Esophagus muscularis mucosa (tissue), 4 donors: ENCODE measurements around the gene NEUROG2. TPM values are rescaled to one million over a fixed set of nuclear protein-coding genes. Genes with fewer than 3 reads are reported as not detected.
"Not testable (repeated sequence)": the region's sequence is repeated elsewhere in the genome, so short reads cannot be mapped to it uniquely, and the experiment has no call there.

ENCODE experiments used
- DNase-seq: peaks from one replicate; pipeline ENCODE4 v3.0.0-alpha.2; 2017; ENCODE audit errors: extremely low spot score
- H3K27ac ChIP-seq, 4 donors: fragments of 200-600 bp; sonication (generic); replicated peaks in 1 of 4; 1 replicate in 3 of 4; 2 replicates in 1 of 4; pipeline ENCODE4 v1.5.1; 2016 to 2019; ENCODE audit warnings: mild to moderate bottlenecking in 1 of 4
- H3K27me3 ChIP-seq, 4 donors: fragments of 200-600 bp; sonication (generic); one replicate each; pipeline versions ENCODE4 v1.5.1 to v1.6.0; 2016 to 2019
- H3K36me3 ChIP-seq, 4 donors: fragments of 200-600 bp; sonication (generic); one replicate each; pipeline ENCODE4 v1.5.1; 2016 to 2019
- H3K4me1 ChIP-seq, 4 donors: fragments of 200-600 bp; sonication (generic); one replicate each; pipeline ENCODE4 v1.5.1; 2016 to 2019
- H3K4me3 ChIP-seq, 4 donors: fragments of 200-600 bp; sonication (generic); 1 replicate in 2 of 4; 2 replicates in 2 of 4; pipeline ENCODE4 v1.5.1; 2016 to 2019; ENCODE audit warnings: mild to moderate bottlenecking in 4 of 4, moderate library complexity in 1 of 4
- H3K9me3 ChIP-seq, 4 donors: fragments of 200-600 bp; sonication (generic); 1 replicate in 3 of 4; 2 replicates in 1 of 4; pipeline ENCODE4 v1.5.1; 2016 to 2019
- EP300 ChIP-seq: sonication (generic); formaldehyde crosslinking; IDR thresholded peaks from one replicate; pipeline ENCODE4 v1.6.1; 2017; ENCODE audit warnings: antibody characterized with exemption
- POLR2A ChIP-seq: fragments of 450-650 bp; IDR thresholded peaks from one replicate; pipeline ENCODE4 v1.6.1; 2017; ENCODE audit warnings: antibody characterized with exemption, moderate library complexity, mild to moderate bottlenecking, low read depth
- POLR2AphosphoS5 ChIP-seq, 2 donors: sonication (generic); formaldehyde crosslinking; IDR thresholded peaks; one replicate each; pipeline ENCODE4 v1.6.1; 2017; ENCODE audit warnings: antibody characterized with exemption in 2 of 2
- WGBS: methylation state at CpG from one replicate; pipeline ENCODE4 v1.1.5; 2018; 5-methylcytosine and 5-hydroxymethylcytosine counted together
- intact Hi-C: fragments of 100-400 bp; cut with DNase I; formaldehyde crosslinking; loops from one replicate; pipeline ENCODE4 v1.15.1; 2023
- total RNA-seq, 4 donors: library from RNA; depleted of rRNA; stranded (reverse); fragments of >200 nt; gene quantifications; one replicate each; pipeline versions ENCODE4 v1.1.0 to v1.2.1, GENCODE V29; 2016
- TF ChIP-seq, protein P1 (sequence below), 3 experiments: fragments of 200-600 bp in 2 of 3; fragments of 450-650 bp in 1 of 3; sonication (generic) in 2 of 3; IDR thresholded peaks; one replicate each; pipeline ENCODE4 v1.5.1; 2017 to 2019; ENCODE audit warnings: antibody characterized with exemption in 3 of 3, mild to moderate bottlenecking in 2 of 3, moderate library complexity in 1 of 3

NEUROG2 gene
- total RNA-seq, 4 donors from 2014 or later: not detected

- WGBS: 78% methylated on average over 2 of the region's 2 CpGs
- Histone ChIP-seq H3K9me3 (no peaks in the 10 kb centered on the region), H3K4me1 (no peaks in the 10 kb centered on the region), H3K27me3 (no peaks in the 10 kb centered on the region), H3K4me3 (no peak overlapping the region), H3K36me3 (peaks cover 0 to 7% (median 0%) of the 10 kb centered on the region in 4 donors), H3K27ac (no peak overlapping the region)
- intact Hi-C loops: no loop called here
- no peak for DNase-seq
- TF ChIP-seq, protein P1, sequence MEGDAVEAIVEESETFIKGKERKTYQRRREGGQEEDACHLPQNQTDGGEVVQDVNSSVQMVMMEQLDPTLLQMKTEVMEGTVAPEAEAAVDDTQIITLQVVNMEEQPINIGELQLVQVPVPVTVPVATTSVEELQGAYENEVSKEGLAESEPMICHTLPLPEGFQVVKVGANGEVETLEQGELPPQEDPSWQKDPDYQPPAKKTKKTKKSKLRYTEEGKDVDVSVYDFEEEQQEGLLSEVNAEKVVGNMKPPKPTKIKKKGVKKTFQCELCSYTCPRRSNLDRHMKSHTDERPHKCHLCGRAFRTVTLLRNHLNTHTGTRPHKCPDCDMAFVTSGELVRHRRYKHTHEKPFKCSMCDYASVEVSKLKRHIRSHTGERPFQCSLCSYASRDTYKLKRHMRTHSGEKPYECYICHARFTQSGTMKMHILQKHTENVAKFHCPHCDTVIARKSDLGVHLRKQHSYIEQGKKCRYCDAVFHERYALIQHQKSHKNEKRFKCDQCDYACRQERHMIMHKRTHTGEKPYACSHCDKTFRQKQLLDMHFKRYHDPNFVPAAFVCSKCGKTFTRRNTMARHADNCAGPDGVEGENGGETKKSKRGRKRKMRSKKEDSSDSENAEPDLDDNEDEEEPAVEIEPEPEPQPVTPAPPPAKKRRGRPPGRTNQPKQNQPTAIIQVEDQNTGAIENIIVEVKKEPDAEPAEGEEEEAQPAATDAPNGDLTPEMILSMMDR (IDR thresholded peaks at IDR 0.05): no peak
Observed at GRCh38 chr4:112560084-112560483, 44.1 kb upstream of the NEUROG2 start.

GRCh38 chr4:112559053-112559452 lies 43.1 kb upstream of the NEUROG2 start:
- peaks cover 0 to 7% (median 0%) of the 10 kb centered on the region in 4 donors for H3K36me3 ChIP-seq

DNA sequence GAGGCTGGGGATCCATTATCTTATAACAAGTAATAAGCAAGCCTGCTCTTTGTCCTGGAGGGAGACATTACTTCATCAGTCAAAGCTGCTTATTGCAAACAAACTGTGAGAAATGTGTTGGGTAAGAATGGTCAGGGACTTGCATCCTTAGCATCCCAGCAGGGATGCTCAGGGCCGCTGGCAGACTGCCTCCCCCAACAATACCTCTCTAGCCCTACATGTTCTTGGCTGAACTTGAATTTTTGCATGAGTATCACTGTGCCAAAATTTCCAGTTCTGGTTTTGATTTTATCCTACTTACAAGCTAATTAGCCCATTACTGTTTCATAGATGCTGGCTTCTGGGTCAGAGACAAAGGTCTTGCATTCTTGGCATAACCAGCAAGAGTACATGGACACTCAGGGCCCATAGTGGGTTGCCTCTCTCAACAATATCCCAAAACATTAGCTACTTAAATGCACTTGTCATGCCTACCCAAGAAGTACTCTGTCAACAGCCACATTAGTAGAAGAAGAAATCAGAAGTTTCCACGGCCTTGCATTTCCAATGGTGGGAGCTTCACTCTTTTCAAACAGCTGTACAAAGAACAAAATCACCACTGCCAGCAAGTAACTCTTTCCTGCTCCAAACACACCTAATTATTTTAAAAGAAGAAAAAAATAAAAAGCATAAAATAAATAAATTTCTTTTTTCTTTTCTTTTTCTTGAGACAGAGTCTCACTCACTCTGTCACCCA lies 41.9 kb upstream of the NEUROG2 start:
- no peaks in the 10 kb centered on the region for H3K9me3 ChIP-seq
- 93% methylated on average over 2 of the region's 2 CpGs for WGBS
- no peak overlapping the region for H3K4me3 ChIP-seq
- TF ChIP-seq EP300: no peak
- TF ChIP-seq, protein P1 (IDR thresholded peaks at IDR 0.05): no peak
- TF ChIP-seq POLR2A: no peak
- TF ChIP-seq POLR2AphosphoS5 (IDR thresholded peaks at IDR 0.05): no peak
- peaks cover 0 to 7% (median 0%) of the 10 kb centered on the region in 4 donors for H3K36me3 ChIP-seq
- no peak for DNase-seq
- H3K27ac ChIP-seq: no peak overlapping the region
- H3K4me1 ChIP-seq: no peaks in the 10 kb centered on the region
- no peaks in the 10 kb centered on the region for H3K27me3 ChIP-seq
- intact Hi-C loops: no loop called here

More at GRCh38 chr4:112559053-112559452, 43.1 kb upstream of the NEUROG2 start:
- intact Hi-C loops: no loop called here
- no peak for DNase-seq
- Histone ChIP-seq H3K4me1 (no peaks in the 10 kb centered on the region), H3K4me3 (no peak overlapping the region), H3K27me3 (no peaks in the 10 kb centered on the region), H3K9me3 (no peaks in the 10 kb centered on the region), H3K27ac (no peak overlapping the region)
- TF ChIP-seq POLR2A (no peak), POLR2AphosphoS5 (IDR thresholded peaks at IDR 0.05) (no peak), EP300 (no peak)
- TF ChIP-seq, protein P1 (IDR thresholded peaks at IDR 0.05): no peak
- WGBS: 97% methylated on average over 3 of the region's 3 CpGs

DNA sequence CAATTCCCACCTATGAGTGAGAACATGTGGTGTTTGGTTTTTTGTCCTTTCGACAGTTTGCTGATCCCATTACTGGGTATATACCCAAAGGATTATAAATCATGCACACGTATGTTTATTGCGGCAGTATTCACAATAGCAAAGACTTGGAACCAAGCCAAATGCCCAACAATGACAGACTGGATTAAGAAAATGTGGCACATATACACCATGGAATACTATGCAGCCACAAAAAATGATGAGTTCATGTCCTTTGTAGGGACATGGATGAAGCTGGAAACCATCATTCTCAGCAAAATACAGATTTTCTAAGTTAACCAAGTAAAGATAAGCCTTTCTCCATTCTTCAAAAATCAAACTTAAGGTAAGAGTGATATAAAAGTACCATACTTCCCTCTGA lies 38.3 kb upstream of the NEUROG2 start:
- H3K4me1 ChIP-seq, H3K9me3 ChIP-seq, H3K27me3 ChIP-seq, DNase-seq, H3K36me3 ChIP-seq, H3K27ac ChIP-seq, H3K4me3 ChIP-seq, intact Hi-C loops: not testable (repeated sequence)
- 88% methylated on average over 3 of the region's 3 CpGs for WGBS

- Histone ChIP-seq H3K27me3 (no peaks in the 10 kb centered on the region), H3K9me3 (no peaks in the 10 kb centered on the region), H3K27ac (no peak overlapping the region), H3K36me3 (peaks cover 0 to 4% (median 0%) of the 10 kb centered on the region in 4 donors), H3K4me1 (no peaks in the 10 kb centered on the region), H3K4me3 (no peak overlapping the region)
- DNase-seq: no peak
- intact Hi-C loops: no loop called here
- 44% methylated on average over 2 of the region's 2 CpGs for WGBS
- no peak for TF ChIP-seq EP300
- TF ChIP-seq POLR2AphosphoS5 (IDR thresholded peaks at IDR 0.05): no peak
- no peak for TF ChIP-seq POLR2A
- TF ChIP-seq, protein P1 (IDR thresholded peaks at IDR 0.05): no peak
Observed at GRCh38 chr4:112552668-112553067, 36.7 kb upstream of the NEUROG2 start.
